ENCODE data around the gene CRIP2. TPM values are rescaled to one million over a fixed set of nuclear protein-coding genes. Genes with fewer than 3 reads are reported as not detected.

The CRIP2 gene
- polyA plus RNA-seq, 1 donor from 2014 or later = 214 TPM

DNA sequence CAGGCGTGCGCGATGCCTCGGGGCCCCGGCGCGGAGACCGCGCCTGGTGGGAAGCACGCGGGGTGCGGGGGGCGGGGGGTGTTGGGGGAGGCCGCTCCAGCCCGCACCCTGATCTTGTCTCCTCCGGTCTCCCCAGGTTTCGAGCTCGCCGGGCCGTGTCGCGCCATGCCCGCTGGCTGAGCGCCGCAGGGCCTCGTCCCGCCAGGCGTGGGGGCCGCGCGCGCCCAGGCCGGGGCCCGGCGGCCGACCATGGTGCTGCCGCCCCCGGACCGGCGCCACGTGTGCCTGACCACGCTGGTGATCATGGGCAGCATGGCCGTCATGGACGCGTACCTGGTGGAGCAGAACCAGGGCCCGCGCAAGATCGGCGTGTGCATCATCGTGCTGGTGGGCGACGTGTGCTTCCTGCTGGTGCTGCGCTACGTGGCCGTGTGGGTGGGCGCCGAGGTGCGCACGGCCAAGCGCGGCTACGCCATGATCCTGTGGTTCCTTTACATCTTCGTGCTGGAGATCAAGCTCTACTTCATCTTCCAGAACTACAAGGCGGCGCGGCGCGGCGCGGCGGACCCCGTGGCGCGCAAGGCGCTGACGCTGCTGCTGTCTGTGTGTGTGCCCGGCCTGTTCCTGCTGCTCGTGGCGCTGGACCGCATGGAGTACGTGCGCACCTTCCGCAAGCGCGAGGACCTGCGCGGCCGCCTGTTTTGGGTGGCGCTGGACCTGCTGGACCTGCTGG lies 54.1 kb downstream of the CRIP2 start:
- Histone ChIP-seq H3K9me3 (ENCODE audit: low read length) (no peaks in the 10 kb centered on the region), H4K20me1 (ENCODE audit: insufficient read depth) (no peaks in the 10 kb centered on the region), H2AFZ (ENCODE audit: low read depth, low read length) (no peak overlapping the region), H3K27ac (ENCODE audit: low read length) (no peak overlapping the region), H3K79me2 (replicated peaks; ENCODE audit: insufficient read depth, low read length) (no peaks in the 10 kb centered on the region), H3K9ac (ENCODE audit: low read length) (no peak overlapping the region), H3K4me3 (ENCODE audit: low read length) (peak overlapping the region; percentile 80), H3K27me3 (ENCODE audit: insufficient read depth, low read depth, low read length) (no peaks in the 10 kb centered on the region), H3K4me2 (ENCODE audit: low read length) (no peak overlapping the region), H3F3A (ENCODE audit: insufficient read depth, low read length, poor library complexity, severe bottlenecking) (no peaks in the 10 kb centered on the region), H3K9me2 (ENCODE audit: insufficient read depth, low read length) (no peaks in the 10 kb centered on the region), H3K36me3 (ENCODE audit: insufficient read depth, low read length) (no peaks in the 10 kb centered on the region)
- TF ChIP-seq MXI1 (conservative IDR thresholded peaks at IDR 0.05; ENCODE audit: poor library complexity, severe bottlenecking) (no peak), SMC3 (conservative IDR thresholded peaks at IDR 0.05; ENCODE audit: poor library complexity) (no peak), RAD21 (conservative IDR thresholded peaks at IDR 0.05) (no peak), EP300 (conservative IDR thresholded peaks at IDR 0.05; ENCODE audit: poor library complexity, severe bottlenecking) (no peak), POLR2AphosphoS5 (IDR thresholded peaks at IDR 0.05) (no peak), TAF1 (IDR thresholded peaks at IDR 0.05; ENCODE audit: low read depth) (no peak)
- TF ChIP-seq, protein P1, sequence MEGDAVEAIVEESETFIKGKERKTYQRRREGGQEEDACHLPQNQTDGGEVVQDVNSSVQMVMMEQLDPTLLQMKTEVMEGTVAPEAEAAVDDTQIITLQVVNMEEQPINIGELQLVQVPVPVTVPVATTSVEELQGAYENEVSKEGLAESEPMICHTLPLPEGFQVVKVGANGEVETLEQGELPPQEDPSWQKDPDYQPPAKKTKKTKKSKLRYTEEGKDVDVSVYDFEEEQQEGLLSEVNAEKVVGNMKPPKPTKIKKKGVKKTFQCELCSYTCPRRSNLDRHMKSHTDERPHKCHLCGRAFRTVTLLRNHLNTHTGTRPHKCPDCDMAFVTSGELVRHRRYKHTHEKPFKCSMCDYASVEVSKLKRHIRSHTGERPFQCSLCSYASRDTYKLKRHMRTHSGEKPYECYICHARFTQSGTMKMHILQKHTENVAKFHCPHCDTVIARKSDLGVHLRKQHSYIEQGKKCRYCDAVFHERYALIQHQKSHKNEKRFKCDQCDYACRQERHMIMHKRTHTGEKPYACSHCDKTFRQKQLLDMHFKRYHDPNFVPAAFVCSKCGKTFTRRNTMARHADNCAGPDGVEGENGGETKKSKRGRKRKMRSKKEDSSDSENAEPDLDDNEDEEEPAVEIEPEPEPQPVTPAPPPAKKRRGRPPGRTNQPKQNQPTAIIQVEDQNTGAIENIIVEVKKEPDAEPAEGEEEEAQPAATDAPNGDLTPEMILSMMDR (IDR thresholded peaks at IDR 0.05; ENCODE audit: poor library complexity, severe bottlenecking) = no peak
- TF ChIP-seq, protein P2, sequence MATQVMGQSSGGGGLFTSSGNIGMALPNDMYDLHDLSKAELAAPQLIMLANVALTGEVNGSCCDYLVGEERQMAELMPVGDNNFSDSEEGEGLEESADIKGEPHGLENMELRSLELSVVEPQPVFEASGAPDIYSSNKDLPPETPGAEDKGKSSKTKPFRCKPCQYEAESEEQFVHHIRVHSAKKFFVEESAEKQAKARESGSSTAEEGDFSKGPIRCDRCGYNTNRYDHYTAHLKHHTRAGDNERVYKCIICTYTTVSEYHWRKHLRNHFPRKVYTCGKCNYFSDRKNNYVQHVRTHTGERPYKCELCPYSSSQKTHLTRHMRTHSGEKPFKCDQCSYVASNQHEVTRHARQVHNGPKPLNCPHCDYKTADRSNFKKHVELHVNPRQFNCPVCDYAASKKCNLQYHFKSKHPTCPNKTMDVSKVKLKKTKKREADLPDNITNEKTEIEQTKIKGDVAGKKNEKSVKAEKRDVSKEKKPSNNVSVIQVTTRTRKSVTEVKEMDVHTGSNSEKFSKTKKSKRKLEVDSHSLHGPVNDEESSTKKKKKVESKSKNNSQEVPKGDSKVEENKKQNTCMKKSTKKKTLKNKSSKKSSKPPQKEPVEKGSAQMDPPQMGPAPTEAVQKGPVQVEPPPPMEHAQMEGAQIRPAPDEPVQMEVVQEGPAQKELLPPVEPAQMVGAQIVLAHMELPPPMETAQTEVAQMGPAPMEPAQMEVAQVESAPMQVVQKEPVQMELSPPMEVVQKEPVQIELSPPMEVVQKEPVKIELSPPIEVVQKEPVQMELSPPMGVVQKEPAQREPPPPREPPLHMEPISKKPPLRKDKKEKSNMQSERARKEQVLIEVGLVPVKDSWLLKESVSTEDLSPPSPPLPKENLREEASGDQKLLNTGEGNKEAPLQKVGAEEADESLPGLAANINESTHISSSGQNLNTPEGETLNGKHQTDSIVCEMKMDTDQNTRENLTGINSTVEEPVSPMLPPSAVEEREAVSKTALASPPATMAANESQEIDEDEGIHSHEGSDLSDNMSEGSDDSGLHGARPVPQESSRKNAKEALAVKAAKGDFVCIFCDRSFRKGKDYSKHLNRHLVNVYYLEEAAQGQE (IDR thresholded peaks at IDR 0.05; ENCODE audit: borderline replicate concordance) = no peak

DNA sequence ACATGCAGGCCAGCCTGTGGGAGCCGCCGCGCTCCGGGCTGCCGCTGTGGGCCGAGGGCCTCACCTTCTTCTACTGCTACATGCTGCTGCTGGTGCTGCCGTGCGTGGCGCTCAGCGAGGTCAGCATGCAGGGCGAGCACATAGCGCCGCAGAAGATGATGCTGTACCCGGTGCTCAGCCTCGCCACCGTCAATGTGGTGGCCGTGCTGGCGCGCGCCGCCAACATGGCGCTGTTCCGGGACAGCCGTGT lies 54.6 kb downstream of the CRIP2 start:
- Histone ChIP-seq H4K20me1 (ENCODE audit: insufficient read depth) (no peaks in the 10 kb centered on the region), H3F3A (ENCODE audit: insufficient read depth, low read length, poor library complexity, severe bottlenecking) (no peaks in the 10 kb centered on the region), H3K79me2 (replicated peaks; ENCODE audit: insufficient read depth, low read length) (no peaks in the 10 kb centered on the region), H3K27me3 (ENCODE audit: insufficient read depth, low read depth, low read length) (no peaks in the 10 kb centered on the region), H2AFZ (ENCODE audit: low read depth, low read length) (no peak overlapping the region), H3K36me3 (ENCODE audit: insufficient read depth, low read length) (no peaks in the 10 kb centered on the region), H3K9ac (ENCODE audit: low read length) (no peak overlapping the region), H3K4me2 (ENCODE audit: low read length) (no peak overlapping the region), H3K4me3 (ENCODE audit: low read length) (no peak overlapping the region), H3K9me3 (ENCODE audit: low read length) (no peaks in the 10 kb centered on the region), H3K27ac (ENCODE audit: low read length) (no peak overlapping the region), H3K9me2 (ENCODE audit: insufficient read depth, low read length) (no peaks in the 10 kb centered on the region)
- no peak for TF ChIP-seq MXI1 (conservative IDR thresholded peaks at IDR 0.05; ENCODE audit: poor library complexity, severe bottlenecking)
- TF ChIP-seq, protein P1 (IDR thresholded peaks at IDR 0.05; ENCODE audit: poor library complexity, severe bottlenecking) = no peak

Other genes starting within 250 kb of the CRIP2 start
- gene BTBD6, start 226.3 kb upstream of the CRIP2 start, polyA plus RNA-seq = 94.1 and 120 TPM in 2 replicates
- 69.4 and 71.1 TPM in 2 replicates for gene BRF1, start 173.8 kb upstream of the CRIP2 start, polyA plus RNA-seq
- 77.7 and 110 TPM in 2 replicates for gene PACS2, start 160.1 kb upstream of the CRIP2 start, polyA plus RNA-seq
- 0.22 TPM in 1 of 2 replicates, not detected in the other for gene TEX22, start 76.3 kb upstream of the CRIP2 start, polyA plus RNA-seq
- 94.0 and 101 TPM in 2 replicates for gene MTA1, start 55.0 kb upstream of the CRIP2 start, polyA plus RNA-seq
- 0.58 and 0.82 TPM in 2 replicates for gene CRIP1, start 12.1 kb downstream of the CRIP2 start, polyA plus RNA-seq
- 18.9 and 28.1 TPM in 2 replicates for gene TEDC1, start 16.4 kb downstream of the CRIP2 start, polyA plus RNA-seq
- gene TMEM121, start 51.8 kb downstream of the CRIP2 start, polyA plus RNA-seq = 19.5 and 26.6 TPM in 2 replicates

Measured in neural cell (in vitro differentiated cells).